LNCAP (cell line): ENCODE data around the gene SSH2.

Experiments
- CTCF ChIP-seq: fragments of 450-650 bp; IDR thresholded peaks from 2 replicates; pipeline ENCODE4 v1.5.1; 2017; ENCODE audit warnings: mild to moderate bottlenecking

SSH2 gene

GRCh38 chr17:29905086-29905878, 24.7 kb downstream of the SSH2 start:
- no peak for TF ChIP-seq CTCF

- no peak for TF ChIP-seq CTCF
Measured at GRCh38 chr17:29903471-29903870, 26.6 kb downstream of the SSH2 start.

DNA sequence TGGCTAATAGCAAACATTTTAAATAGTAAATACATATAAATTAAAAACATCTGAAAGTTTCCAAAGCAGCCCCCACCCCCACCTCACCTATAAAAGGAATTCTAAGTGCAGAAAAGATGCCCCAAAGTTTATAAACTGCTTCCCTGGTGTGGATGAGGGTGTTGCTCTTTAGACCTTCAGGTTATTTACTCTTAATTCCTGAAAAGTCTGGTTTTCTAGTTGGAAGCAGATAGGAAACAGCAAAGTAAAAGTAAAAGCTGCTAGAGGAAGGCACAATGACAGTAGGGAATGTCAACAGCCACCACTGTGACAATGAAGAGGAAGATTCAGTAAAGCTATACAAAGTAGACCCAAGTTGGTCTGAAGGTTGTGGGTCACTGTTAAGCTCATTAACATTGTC, 37.8 kb downstream of the SSH2 start:
- no peak for TF ChIP-seq CTCF

- no peak for TF ChIP-seq CTCF
Measured at GRCh38 chr17:29891131-29891530, 38.9 kb downstream of the SSH2 start.

- no peak for TF ChIP-seq CTCF
Measured at GRCh38 chr17:29885031-29885640, 44.9 kb downstream of the SSH2 start.

- no peak for TF ChIP-seq CTCF
Measured at GRCh38 chr17:29883497-29883896, 46.5 kb downstream of the SSH2 start.

DNA sequence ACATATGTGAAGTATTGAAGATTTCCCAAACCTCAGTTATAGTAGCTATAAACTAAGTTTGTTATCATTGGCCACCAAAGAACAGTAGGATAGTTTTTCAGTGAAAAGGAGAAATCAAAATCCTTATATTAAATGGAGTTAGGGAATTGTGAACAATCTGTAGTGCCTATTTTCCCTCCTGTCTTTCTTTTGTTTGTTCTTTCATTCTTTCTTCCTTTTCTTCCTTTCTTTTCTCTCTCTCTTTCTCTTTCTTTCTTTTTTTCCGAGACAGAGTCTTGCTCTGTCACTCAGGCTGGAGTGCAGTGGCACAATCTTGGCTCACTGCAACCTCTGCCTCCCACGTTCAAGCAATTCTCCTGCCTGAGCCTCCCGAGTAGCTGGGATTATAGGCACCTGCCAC, 48.8 kb downstream of the SSH2 start:
- TF ChIP-seq CTCF = no peak
